ENCODE measurements around the gene CCDC12. TPM values are rescaled to one million over a fixed set of nuclear protein-coding genes. Genes with fewer than 3 reads are reported as not detected.

Gene CCDC12
- total RNA-seq, 1 donor from 2014 or later, result 17.9 TPM

DNA sequence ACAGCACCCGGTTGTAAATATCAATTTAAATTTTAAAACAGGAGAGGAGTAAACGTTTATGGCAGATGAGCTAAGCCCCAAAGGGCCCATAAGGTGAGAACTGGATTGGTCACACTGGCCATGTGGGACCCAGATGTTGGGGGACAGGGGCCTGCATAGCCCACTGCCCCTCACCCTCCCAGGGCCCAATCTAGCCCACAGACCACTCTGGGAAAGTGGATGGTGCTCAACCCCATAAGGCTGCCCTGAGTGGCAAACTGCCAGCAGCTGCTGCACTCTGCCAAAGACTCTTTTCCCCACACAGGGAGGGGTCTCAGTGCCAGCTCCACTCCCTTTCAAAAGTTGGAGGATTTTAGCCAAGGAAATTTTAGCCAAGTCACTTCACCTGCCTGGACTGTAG, 42.5 kb downstream of the CCDC12 start:
- Histone ChIP-seq H3K27ac (no peak overlapping the region), H3K4me2 (no peak overlapping the region), H4K20me1 (ENCODE audit: low read depth) (peaks cover 61% of the 10 kb centered on the region), H3K4me3 (no peak overlapping the region), H3K9me3 (ENCODE audit: low read depth) (no peaks in the 10 kb centered on the region), H3K36me3 (no peaks in the 10 kb centered on the region), H2AFZ (replicated peaks) (no peak overlapping the region), H3F3A (ENCODE audit: low read depth) (no peaks in the 10 kb centered on the region), H3K27me3 (no peaks in the 10 kb centered on the region), H3K9ac (no peak overlapping the region), H3K79me2 (ENCODE audit: low read depth) (peaks cover 58% of the 10 kb centered on the region), H3K4me1 (peaks cover 7% of the 10 kb centered on the region)
- H3K27ac Mint-ChIP-seq, result no peak overlapping the region
- peaks cover 27% of the 10 kb centered on the region for H3K4me1 Mint-ChIP-seq
- H3K36me3 Mint-ChIP-seq, result peaks cover 20% of the 10 kb centered on the region
- TF ChIP-seq CTCF (IDR thresholded peaks at IDR 0.05) (no peak), EZH2 (IDR thresholded peaks at IDR 0.05) (no peak), EZH2phosphoT487 (IDR thresholded peaks at IDR 0.05) (no peak)
- no peaks in the 10 kb centered on the region for H3K9me3 Mint-ChIP-seq
- no peak for DNase-seq (ENCODE audit: low spot score)
- H3K4me3 Mint-ChIP-seq, result no peak overlapping the region
- H3K27me3 Mint-ChIP-seq (ENCODE audit: insufficient read depth, low read depth), result no peaks in the 10 kb centered on the region

DNA sequence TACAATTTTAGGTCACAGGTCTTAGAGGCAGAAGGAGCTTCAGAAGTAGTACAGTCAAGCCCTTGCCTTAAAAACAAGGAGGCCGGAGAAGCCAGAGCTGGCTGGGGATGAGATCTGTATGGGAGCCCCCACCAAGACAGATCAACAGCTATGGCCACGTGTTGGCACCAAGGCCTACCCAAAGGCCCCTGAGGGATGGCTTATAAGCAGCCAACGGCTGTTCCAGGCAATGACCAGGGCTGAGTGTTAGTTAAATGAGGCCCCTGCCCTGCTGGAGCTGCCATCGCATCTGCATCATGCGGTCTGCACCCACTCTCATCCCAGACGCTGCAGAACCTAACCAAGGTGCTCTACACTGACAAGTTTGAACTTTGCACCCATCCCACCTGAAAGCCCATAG, 43.3 kb downstream of the CCDC12 start:
- Mint-ChIP-seq H3K36me3 (peaks cover 22% of the 10 kb centered on the region), H3K27me3 (ENCODE audit: insufficient read depth, low read depth) (no peaks in the 10 kb centered on the region), H3K4me1 (peaks cover 27% of the 10 kb centered on the region), H3K4me3 (no peak overlapping the region), H3K9me3 (no peaks in the 10 kb centered on the region), H3K27ac (no peak overlapping the region)
- no peaks in the 10 kb centered on the region for H3F3A ChIP-seq (ENCODE audit: low read depth)
- peaks cover 63% of the 10 kb centered on the region for H3K79me2 ChIP-seq (ENCODE audit: low read depth)
- no peaks in the 10 kb centered on the region for H3K27me3 ChIP-seq
- no peak overlapping the region for H3K4me3 ChIP-seq
- H3K9me3 ChIP-seq (ENCODE audit: low read depth), result no peaks in the 10 kb centered on the region
- TF ChIP-seq EZH2phosphoT487 (IDR thresholded peaks at IDR 0.05) (no peak), EZH2 (IDR thresholded peaks at IDR 0.05) (no peak), CTCF (IDR thresholded peaks at IDR 0.05) (no peak)
- peaks cover 64% of the 10 kb centered on the region for H4K20me1 ChIP-seq (ENCODE audit: low read depth)
- H3K9ac ChIP-seq, result no peak overlapping the region
- no peak overlapping the region for H3K27ac ChIP-seq
- no peaks in the 10 kb centered on the region for H3K36me3 ChIP-seq
- DNase-seq (ENCODE audit: low spot score), result no peak
- H3K4me1 ChIP-seq, result peaks cover 7% of the 10 kb centered on the region
- H3K4me2 ChIP-seq, result no peak overlapping the region
- H2AFZ ChIP-seq (replicated peaks), result no peak overlapping the region

- Histone ChIP-seq H3K36me3 (no peaks in the 10 kb centered on the region), H3K27me3 (no peaks in the 10 kb centered on the region), H3K4me1 (peaks cover 7% of the 10 kb centered on the region), H3K4me2 (no peak overlapping the region), H3K9ac (no peak overlapping the region), H2AFZ (replicated peaks) (no peak overlapping the region), H3K79me2 (ENCODE audit: low read depth) (peaks cover 68% of the 10 kb centered on the region), H3F3A (ENCODE audit: low read depth) (no peaks in the 10 kb centered on the region), H4K20me1 (ENCODE audit: low read depth) (peaks cover 66% of the 10 kb centered on the region), H3K4me3 (no peak overlapping the region), H3K9me3 (ENCODE audit: low read depth) (no peaks in the 10 kb centered on the region), H3K27ac (no peak overlapping the region)
- no peaks in the 10 kb centered on the region for H3K27me3 Mint-ChIP-seq (ENCODE audit: insufficient read depth, low read depth)
- H3K4me1 Mint-ChIP-seq, result peaks cover 27% of the 10 kb centered on the region
- H3K4me3 Mint-ChIP-seq, result no peak overlapping the region
- H3K27ac Mint-ChIP-seq, result no peak overlapping the region
- no peak for DNase-seq (ENCODE audit: low spot score)
- TF ChIP-seq CTCF (IDR thresholded peaks at IDR 0.05) (no peak), EZH2phosphoT487 (IDR thresholded peaks at IDR 0.05) (no peak)
- H3K36me3 Mint-ChIP-seq, result peaks cover 22% of the 10 kb centered on the region
- H3K9me3 Mint-ChIP-seq, result no peaks in the 10 kb centered on the region
Observed at GRCh38 chr3:46932455-46933225, 43.9 kb downstream of the CCDC12 start.
